Activated CD4-positive, alpha-beta T cell treated with anti-CD3 and anti-CD28 coated beads, Interleukin-2, amount 50 U/mL, for 48 hours (primary cell): ENCODE measurements around the gene BEST1.
A peak's percentile ranks its signal among the peaks of the same experiment; 100 is the strongest.

ENCODE experiments used
- DNase-seq, 2 experiments: peaks; one replicate each; pipeline ENCODE4 v3.0.0-alpha.2; 2020

BEST1 gene

DNA sequence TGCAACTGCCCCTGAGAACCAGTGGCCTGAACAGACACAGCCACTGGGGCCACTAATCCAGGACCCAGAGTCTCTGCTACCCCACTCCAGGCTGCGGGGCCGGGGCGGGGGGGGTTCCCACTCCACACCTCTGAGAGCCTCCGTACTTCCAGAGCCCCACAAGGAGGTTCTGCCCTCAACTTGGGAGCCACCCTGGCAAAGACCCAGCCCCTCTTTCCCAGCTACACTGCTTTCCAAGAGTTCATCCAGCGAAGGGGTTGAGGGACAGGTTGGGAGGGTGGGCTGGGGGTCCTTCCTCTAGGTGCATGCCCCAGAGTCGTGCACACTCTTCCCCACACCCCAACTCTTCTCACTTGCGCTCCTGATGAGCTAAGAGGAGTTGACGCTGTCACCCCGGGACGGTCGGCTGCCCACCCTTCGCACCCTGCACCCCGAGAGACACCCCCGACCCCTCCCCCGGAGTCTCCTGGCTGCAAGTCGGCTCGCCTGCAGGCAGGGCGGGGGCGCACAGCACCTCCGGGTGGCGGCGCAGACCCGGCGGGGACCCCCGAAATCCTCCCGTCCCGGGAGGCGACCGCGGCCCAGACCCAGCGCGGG lies 33.3 kb upstream of the BEST1 start:
- DNase-seq = no peak

DNA sequence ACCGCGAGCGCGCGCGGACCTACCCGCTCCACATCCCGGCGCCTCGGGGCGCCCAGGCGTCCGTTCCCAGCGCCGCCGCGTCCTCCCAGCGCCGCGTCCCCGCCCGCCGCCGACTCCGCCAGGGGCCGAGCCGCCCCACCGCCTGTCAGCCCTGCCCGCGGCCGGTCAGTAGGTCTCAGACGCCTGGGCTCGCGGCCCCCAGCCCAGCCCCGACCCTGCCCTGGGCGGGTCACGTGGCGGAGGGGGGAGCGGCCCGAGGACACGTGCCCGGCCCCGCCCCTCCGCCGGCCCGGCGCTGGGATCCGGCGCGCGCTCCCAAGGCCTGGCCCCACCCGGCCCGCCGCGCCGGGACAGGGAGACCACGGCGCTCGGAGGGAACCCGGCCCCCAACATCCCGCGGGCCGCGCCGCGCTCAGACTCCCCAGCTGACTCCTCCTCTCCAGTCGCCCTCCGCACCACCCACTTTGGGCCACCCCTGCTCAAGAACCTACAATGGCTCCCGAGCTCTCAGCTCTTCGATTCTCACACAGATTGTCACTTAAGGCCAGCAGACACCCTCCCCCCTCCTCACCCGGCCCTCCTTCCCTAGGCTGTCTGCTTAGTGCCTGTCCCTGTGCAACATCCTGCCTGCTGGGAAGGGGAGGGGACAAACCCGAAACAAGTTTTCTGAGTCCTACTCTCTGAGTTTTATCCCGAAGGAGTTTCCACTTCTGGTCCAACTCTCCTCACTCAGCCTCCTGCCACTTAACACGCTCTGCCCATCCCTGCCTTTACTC lies 32.6 kb upstream of the BEST1 start, which contains the start of gene RAB3IL1:
RAB3IL1 (minus strand) TSS at position 233 of the 776 bp plus-strand sequence; CDS start at position 34, 199 bp downstream.
- peak; percentile 11 to 16 for DNase-seq

DNA sequence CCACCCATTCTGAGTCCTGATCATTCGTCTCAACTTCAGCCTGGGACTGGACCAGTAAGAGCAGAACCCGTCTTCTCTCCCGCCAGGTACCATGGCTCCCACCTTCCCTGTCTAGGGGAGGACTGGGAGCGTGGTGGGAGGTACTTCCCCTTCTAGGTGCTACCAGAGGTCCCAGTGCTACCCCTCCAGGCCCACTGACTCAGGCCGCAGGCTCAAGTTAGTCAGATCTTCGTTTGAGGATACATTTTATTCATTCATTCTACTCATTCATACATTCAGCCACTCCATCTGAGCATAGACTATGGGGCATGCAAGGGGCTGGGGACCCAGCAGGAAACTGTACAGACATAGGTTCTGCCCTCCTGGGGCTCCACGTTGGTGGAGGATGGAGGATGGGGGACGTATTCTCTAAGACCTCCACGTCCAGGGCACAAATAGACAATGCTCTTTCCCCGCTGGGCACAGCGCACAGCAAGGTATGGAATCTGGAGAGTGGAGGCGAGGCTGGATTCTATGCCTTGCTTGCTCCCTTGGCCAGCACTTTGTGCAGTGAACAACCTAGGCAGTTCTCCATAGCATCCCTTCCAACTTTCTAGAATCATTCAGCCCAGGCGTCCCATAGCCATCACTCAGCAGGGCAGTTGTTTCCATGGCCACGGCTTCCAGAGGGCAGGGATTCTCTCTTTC lies 31.8 kb upstream of the BEST1 start:
- DNase-seq = no peak

GRCh38 chr11:61918938-61919704 lies 31.0 kb upstream of the BEST1 start:
- no peak for DNase-seq

DNA sequence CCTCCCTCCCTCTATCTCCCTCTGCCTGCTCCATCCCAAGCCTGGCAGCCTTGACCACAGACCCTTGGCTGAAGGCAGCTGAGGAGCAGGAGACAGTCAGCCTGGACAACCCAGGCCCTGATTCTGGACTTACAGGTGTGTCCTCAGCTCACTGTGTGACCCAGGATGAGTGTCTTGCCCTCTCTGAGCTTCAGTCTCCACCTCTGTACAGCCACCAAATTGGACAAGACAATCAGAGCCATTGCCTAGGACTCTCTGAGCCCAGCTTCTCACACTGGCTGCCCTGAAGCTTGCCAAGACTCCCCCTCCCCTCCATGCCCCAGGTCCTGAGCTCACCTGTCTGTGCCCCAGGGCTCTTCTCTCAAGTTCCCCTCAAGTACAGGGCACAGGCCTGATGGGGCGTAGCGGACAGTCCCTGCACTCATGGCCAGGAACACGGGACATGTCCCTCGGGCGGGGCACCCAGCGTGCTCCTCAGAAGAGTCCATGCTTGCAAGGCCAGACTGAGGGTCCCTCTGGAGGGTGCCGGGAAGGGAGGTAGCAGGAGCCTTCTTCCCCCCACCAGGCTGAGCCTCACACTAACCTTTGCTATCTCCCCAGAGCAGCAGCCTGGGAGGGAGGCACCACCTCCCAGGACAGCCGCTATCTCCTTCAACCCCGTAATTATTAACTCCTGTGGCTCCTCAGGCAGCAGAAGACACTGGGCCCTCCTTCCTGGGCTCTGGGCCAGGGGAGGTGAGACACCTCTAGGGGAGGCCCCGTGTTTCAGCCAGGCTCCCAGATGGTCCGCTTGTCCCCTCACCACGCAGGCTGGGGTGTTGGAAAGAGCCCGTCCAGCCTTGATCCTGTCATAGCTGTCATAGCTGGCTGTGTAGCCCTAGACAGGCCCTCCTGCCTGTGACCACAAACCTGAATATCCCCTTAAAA lies 30.2 kb upstream of the BEST1 start:
- no peak for DNase-seq

DNA sequence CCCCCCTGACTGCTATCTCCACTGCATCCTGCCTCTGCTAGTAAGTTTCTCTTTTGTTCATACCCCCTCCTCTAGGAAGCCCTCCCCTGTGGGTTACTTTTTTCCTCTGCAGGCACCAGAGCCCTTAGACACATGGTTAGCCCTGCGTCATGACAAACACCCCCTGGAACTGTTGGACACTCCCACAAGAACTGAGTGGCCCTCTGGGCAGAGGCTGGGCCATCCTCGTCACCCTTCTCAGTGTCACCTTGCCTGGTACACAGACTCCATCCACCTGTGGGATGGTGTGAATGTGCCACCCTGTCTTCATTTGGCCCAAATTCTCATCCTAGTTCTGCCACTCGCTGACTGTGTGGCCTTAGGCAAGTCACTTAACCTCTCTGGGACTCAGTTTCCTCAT lies 28.7 kb upstream of the BEST1 start:
- no peak for DNase-seq

DNA sequence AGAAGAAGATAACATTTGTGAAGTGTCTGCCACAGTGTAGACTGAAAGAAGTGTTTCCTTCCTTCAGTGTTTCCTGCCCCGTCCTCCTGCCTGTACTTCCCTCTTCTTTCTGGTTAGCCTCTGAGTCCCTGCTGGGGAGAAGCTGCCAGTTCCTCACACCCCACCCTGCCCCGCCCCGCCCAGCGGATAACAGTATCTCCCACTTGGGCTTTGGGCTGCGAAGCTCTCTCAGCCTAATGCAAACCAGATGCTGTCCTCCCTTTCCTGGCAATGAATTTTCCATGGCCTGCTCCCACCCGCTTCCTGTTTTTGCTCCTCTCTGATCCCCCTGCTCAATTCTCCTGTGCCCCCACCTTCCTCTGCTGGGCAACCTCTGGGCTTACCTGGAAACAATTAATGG lies 27.6 kb upstream of the BEST1 start:
- DNase-seq = no peak

GRCh38 chr11:61923166-61924063 lies 26.7 kb upstream of the BEST1 start:
- DNase-seq = no peak

DNA sequence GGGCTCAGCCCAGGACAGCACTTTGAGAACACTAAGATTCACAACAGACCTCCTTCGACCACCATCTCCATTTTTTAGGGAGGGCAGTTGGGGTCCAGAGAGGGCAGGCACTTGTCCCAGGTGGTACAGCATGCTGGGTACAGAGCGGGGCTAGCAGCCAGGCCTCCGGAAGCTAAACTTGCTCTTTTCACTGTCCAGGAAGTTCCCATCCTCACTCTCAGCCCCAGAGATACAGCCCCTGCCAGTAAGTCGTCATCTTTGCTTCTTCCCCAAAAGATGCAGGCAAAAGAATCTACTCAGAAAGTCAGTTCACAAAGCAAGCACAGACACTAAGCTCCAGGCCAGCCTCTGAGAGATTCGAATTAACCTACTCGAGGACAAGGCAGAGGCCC lies 26.1 kb upstream of the BEST1 start:
- no peak for DNase-seq

DNA sequence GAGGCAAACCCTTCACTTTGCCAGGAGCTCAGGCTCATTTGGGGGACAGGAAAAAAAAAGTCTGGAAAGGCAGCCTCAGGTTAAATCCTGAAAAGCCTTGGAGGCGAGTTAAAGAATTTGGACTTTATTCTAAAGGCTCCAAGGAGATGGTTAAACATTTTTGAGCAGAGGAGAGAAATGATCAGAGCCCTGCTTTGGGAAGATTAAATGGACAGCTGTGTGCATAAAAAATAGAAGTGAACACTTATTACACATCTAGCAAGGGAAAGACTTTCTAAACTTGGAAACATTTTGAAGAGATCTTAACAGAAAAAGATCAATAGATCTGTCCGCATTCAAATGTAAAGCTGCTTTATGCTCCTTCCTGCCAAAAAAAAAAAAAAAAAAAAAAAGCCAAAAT lies 24.4 kb upstream of the BEST1 start:
- no peak for DNase-seq

DNA sequence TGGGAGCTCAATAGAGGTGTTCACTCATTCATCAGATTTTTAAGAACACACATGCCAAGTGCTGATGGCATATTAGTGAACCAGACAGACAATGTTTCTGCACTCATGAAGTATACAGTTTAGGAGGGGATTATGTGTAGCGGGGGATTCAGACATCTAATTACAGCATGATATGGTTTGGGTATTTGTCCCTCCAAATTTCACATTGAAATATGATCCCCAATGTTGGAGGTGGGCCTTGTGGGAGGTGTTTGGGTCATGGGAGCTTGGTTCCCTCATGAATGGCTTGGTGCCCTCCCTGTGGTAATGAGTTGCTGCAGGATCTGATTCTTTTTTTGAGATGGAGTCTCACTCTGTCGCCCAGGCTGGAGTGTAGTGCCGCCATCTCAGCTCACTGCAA lies 23.9 kb upstream of the BEST1 start:
- no peak for DNase-seq

- no peak for DNase-seq
Measured at GRCh38 chr11:61927501-61927900, 22.6 kb upstream of the BEST1 start.

- no peak for DNase-seq
Measured at GRCh38 chr11:61928606-61929005, 21.5 kb upstream of the BEST1 start.

DNA sequence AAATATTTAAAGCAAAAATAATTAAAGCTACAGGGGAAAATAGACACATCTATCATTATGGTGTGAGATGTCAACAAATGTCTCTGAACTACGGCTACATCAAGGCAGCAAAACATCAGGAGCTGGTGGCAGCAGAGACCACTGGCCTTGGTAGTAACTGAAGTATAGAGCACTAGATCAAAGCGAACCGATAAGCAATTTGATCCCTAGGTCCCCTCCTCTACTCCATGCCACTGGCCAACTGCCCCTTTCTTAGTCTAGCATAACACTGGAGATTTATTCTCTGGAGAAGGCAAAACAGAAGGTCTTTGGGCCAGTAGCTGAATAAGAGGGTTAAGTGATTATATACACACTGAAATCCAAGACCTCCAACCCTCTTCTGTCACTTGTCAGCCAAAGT lies 19.2 kb upstream of the BEST1 start:
- DNase-seq = no peak

GRCh38 chr11:61935861-61936260 lies 14.3 kb upstream of the BEST1 start:
- no peak for DNase-seq

- no peak for DNase-seq
Measured at GRCh38 chr11:61940466-61940865, 9.7 kb upstream of the BEST1 start.

DNA sequence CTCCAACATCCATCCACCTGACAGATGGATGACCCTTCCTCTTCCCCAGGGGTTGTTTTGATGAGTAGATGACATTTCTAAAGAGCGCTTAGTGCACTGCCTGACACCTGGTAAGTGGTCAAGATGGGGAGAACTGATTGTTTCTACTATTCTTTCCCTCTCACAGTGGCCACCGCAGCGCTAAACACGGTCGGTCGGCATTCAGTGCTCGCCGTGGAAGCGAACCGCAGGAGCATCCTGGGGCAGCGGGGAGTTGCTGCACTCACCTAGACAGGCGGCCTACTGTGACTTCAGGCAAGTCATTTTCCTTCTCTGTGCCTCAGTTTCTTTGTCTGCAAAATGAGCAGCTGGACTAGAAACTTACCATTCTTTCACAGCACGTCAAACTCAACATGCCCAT lies 5.0 kb upstream of the BEST1 start:
- no peak for DNase-seq

DNA sequence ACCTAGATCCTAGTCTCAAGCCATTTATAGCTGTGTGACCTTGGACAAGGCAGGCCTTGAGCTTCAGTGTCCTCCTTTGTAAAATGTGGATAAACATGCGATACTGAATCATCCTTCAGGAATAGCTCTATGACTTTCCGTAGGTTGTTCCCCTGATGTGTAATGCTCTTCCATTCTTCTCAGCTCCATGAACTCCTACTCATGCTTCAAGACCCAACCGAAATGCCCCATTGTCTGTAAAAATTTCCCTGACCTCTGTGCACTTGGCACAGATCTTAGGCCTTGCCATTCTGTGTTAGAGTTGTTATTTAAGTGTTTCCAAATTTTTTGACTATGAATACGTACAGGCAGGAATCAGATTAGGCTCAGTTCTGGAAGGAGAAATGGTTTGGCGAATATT lies 3.3 kb upstream of the BEST1 start:
- no peak for DNase-seq

- peak; percentile 70 to 79 for DNase-seq
Measured at GRCh38 chr11:61947486-61948210, 2.5 kb upstream of the BEST1 start.

- no peak for DNase-seq
Measured at GRCh38 chr11:61948505-61948904, 1.6 kb upstream of the BEST1 start.
